Mammary epithelial cell (primary cell): ENCODE results near the gene BBS12.

Experiments used
- CTCF ChIP-seq, 2 donors: IDR thresholded peaks in 1 of 2; conservative IDR thresholded peaks in 1 of 2; 2 replicates each; pipeline ENCODE4 v1.5.1; 2011 to 2012; ENCODE audit warnings: inconsistent platforms in 2 of 2, low read length in 2 of 2, mild to moderate bottlenecking in 2 of 2, control low read depth in 1 of 2, low read depth in 1 of 2; ENCODE audit not compliant: insufficient read depth in 1 of 2; ENCODE audit errors: extremely low read depth in 1 of 2
- EZH2 ChIP-seq: IDR thresholded peaks from 2 replicates; pipeline ENCODE4 v1.6.1; 2012; ENCODE audit warnings: low read length, inconsistent platforms, borderline replicate concordance

DNA sequence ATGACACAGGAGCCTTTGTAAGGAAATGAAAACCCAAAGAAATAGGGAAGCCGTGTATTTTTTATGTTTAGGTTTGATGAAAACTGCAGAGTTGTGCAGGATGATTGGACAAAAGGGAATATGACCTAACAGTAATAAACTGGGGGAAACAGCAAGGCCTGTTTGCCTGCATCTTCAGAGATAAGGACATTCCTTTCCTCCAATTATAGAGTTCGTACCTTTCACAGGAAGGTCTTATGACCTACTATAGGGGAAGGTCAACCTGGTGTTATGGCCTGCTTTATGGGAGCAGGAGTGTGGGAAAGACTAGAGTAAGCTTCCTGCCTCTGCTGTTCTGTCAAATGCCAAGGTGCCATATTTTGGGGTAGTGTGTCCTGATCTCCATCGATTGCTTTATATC lies 42.5 kb downstream of the BBS12 start:
- TF ChIP-seq CTCF (conservative IDR thresholded peaks at IDR 0.05 in 1 of 2, IDR thresholded peaks at IDR 0.05 in 1 of 2; ENCODE audit: extremely low read depth in 1 of 2, insufficient read depth in 1 of 2, low read depth in 1 of 2, low read length in 2 of 2) (no peak), EZH2 (no peak)
